GM10248 (cell line): Measurements from ENCODE around the gene PCDH17.

Experiments
- CTCF ChIA-PET: fragments of 300-600 bp; sonication (Branson Sonifier 250); formaldehyde crosslinking; extraction: SDS; loops from one replicate; lab custom pipeline; 2021; ENCODE audit warnings: antibody characterized with exemption; lab: Yijun Ruan, JAX
- POLR2A ChIA-PET: fragments of 350-650 bp; sonication (Branson Sonifier 250); formaldehyde crosslinking; extraction: SDS; loops from one replicate; lab custom pipeline; 2020; ENCODE audit warnings: antibody characterized with exemption; lab: Yijun Ruan, JAX
- DNase-seq: peaks from one replicate; pipeline ENCODE4 v3.0.0; 2012; ENCODE audit errors: extremely low spot score
- CTCF ChIP-seq: IDR thresholded peaks from 2 replicates; pipeline ENCODE4 v1.5.1; 2012; ENCODE audit warnings: mild to moderate bottlenecking, low read depth; ENCODE audit errors: extremely low read depth, missing control alignments, control extremely low read depth

The PCDH17 gene

DNA sequence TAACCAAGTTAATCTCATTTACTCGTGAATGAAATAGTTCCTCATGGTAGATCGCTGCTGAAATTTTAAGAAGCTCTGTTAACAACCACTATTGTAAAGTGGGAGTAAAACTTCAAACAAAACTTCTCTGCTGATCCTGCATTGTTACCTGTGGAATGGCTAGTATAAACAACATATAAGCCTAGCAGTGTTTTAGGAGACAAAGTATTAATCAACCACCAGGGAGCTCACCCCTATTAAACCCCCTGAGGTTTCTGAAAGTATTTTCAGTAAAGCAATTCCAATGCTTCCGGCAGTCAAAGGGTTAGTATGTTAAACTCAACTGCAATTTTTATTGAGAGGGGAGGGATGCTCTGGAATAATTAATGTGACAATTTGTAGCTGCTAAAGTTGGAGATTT is 30.0 kb upstream of the PCDH17 start:
- TF ChIP-seq CTCF: no peak
- ChIA-PET CTCF (interaction anchor here (1.0 kb wide), 1 partner anchor 25 kb away, joined by 3 read pairs; no protein-coding TSS in a partner anchor), POLR2A (no interaction called here)
- no peak for DNase-seq

GRCh38 chr13:57604442-57604841 is 27.1 kb upstream of the PCDH17 start:
- POLR2A ChIA-PET: no interaction called here
- TF ChIP-seq CTCF: no peak
- CTCF ChIA-PET: interaction anchor here (1.1 to 2.3 kb wide), 2 partner anchors 20 to 22 kb away, joined by 4 to 10 read pairs; no protein-coding TSS in a partner anchor
- DNase-seq: no peak

- no peak for TF ChIP-seq CTCF
- POLR2A ChIA-PET: no interaction called here
- CTCF ChIA-PET: interaction anchor here (2.2 kb wide), 1 partner anchor 13 kb away, joined by 12 read pairs; no protein-coding TSS in a partner anchor
Observed at GRCh38 chr13:57611969-57612368, 19.6 kb upstream of the PCDH17 start.

GRCh38 chr13:57612568-57612967 is 19.0 kb upstream of the PCDH17 start:
- DNase-seq: no peak
- POLR2A ChIA-PET: no interaction called here
- CTCF ChIA-PET: no interaction called here
- TF ChIP-seq CTCF: no peak

More at GRCh38 chr13:57611969-57612368, 19.6 kb upstream of the PCDH17 start:
- DNase-seq: no peak

DNA sequence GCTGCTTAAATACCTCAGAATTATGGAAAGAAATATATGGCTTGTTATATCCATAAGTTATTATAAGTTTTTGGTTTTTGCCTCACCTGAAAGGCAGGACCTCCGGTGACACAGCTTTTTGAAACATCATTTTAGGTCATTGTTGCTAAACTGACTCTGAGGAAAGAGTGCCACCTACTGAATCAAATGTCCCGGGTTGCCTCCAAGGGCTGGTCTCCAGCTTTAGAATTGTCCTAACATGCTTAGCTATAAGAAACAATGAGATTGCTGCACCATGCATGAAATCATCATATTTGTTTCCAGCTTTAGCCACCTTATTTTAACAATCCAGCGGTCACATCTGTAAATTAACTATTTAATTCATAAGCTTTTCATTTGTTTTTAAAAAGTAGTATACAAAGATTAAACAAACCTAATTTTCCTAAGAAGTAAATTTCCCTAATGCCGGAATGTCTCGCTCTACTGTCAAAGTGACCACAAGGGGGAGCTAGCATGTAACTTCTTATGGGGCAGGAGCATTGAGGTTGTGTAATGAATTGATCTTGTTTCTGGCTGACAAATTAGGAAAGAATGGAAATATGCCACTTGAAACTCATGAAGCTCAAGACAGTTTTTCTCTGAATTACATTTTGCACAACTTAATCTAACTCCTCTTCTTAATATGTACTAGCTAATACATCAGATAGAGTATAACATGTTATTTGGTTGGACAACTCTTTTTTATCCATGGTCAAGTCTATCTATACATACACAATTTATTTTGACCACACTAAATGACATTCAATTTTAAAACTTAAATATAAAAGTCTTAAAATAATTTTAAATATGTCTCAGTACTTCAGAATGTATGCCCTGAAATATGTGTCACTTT is 6.7 kb upstream of the PCDH17 start:
- ChIA-PET POLR2A (no interaction called here), CTCF (interaction anchor here (0.7 to 2.9 kb wide), 33 partner anchors 9 to 1767 kb away, joined by 3 to 46 read pairs (median 3); no protein-coding TSS in a partner anchor)
- DNase-seq: peak; percentile 31
- peak; percentile 80 for TF ChIP-seq CTCF

DNA sequence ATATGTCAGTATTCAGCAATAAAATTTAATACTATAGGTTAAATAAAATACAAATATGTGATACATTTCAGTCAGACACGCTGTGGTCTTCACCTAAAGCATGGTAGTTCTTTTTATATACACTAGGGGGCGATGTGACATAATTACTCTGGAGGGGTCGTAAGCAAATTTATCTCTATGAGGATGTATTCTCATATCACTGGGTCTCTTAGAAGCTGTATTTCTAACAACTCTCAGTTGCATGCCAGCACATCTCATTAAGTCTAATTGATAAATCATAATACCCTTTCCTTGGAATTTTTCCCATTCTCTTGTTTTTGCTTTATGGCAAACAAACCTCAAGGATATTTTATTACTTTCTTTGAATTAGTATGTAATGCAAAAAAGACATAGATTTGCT is 3.9 kb upstream of the PCDH17 start:
- DNase-seq: no peak
- POLR2A ChIA-PET: interaction anchor here (0.6 kb wide), 1 partner anchor 1424 kb away, joined by 3 read pairs; no protein-coding TSS in a partner anchor
- CTCF ChIA-PET: interaction anchor here (1.0 to 4.8 kb wide), 6 partner anchors 12 to 1689 kb away, joined by 3 to 32 read pairs (median 4); no protein-coding TSS in a partner anchor
- peak; percentile 32 for TF ChIP-seq CTCF
